HepG2 (cell line): ENCODE data around the gene ATP11A. TPM values are rescaled to one million over a fixed set of nuclear protein-coding genes. Genes with fewer than 3 reads are reported as not detected.

Source experiments
- ATF5 ChIP-seq: sonication (generic); formaldehyde crosslinking; IDR thresholded peaks from 2 replicates; pipeline ENCODE4 v1.4.0; 2020; ENCODE audit warnings: mild to moderate bottlenecking, low read depth, missing genetic modification reagents
- BCLAF1 ChIP-seq: fragments of 450-650 bp; IDR thresholded peaks from 2 replicates; pipeline ENCODE4 v1.6.1; 2017; ENCODE audit warnings: mild to moderate bottlenecking
- IRF9 ChIP-seq: sonication (generic); formaldehyde crosslinking; IDR thresholded peaks from 2 replicates; pipeline ENCODE4 v1.8.0; 2022; ENCODE audit warnings: missing genetic modification reagents, mild to moderate bottlenecking, borderline replicate concordance
- MAFF ChIP-seq: IDR thresholded peaks from 2 replicates; pipeline ENCODE4 v1.6.1; 2011; ENCODE audit warnings: low read depth, low read length, improper control_type of control experiment
- PTBP1 ChIP-seq: fragments of 200-400 bp; formaldehyde crosslinking; IDR thresholded peaks from 2 replicates; pipeline ENCODE4 v1.6.1; 2018; ENCODE audit warnings: low read length, low read depth; ENCODE audit not compliant: poor library complexity, severe bottlenecking
- RCOR2 ChIP-seq: IDR thresholded peaks from 2 replicates; pipeline ENCODE4 v1.6.1; 2016; ENCODE audit warnings: missing biosample characterization, missing genetic modification reagents
- SRF ChIP-seq: IDR thresholded peaks from 2 replicates; pipeline ENCODE4 v1.6.1; 2011; ENCODE audit warnings: mild to moderate bottlenecking, low read depth, low read length, moderate library complexity
- ZNF574 ChIP-seq: sonication (generic); formaldehyde crosslinking; IDR thresholded peaks from 2 replicates; pipeline ENCODE4 v1.4.0; 2020; ENCODE audit warnings: missing genetic modification reagents
- ZNF879 ChIP-seq: sonication (generic); formaldehyde crosslinking; IDR thresholded peaks from 2 replicates; pipeline ENCODE4 v1.8.1; 2023; ENCODE audit warnings: missing genetic modification reagents
- polyA plus RNA-seq, 8 experiments: library from polyadenylated mRNA; depleted of rRNA in 3 of 8; stranded (reverse) in 7 of 8; unstranded in 1 of 8; fragments of >200 nt; fragmentation: Illumina TruSeq in 4 of 8; extraction: Trizol in 4 of 8; gene quantifications; 2 replicates each; pipeline versions ENCODE4 v1.2.1 to v1.2.3, GENCODE V29; 2011 to 2016; ENCODE audit warnings: low read depth in 4 of 8, missing spikeins in 1 of 8, mixed read lengths in 1 of 8; ENCODE audit not compliant: insufficient read depth in 1 of 8
- total RNA-seq, 5 experiments: library from RNA; depleted of rRNA; stranded (reverse); fragments of >200 nt; fragmentation: Illumina TruSeq; extraction: Trizol; gene quantifications; 2 replicates each; pipeline ENCODE4 v1.2.3, GENCODE V29; 2016; ENCODE audit warnings: low read depth in 1 of 5
- TF ChIP-seq, protein P1 (sequence below): sonication (generic); formaldehyde crosslinking; IDR thresholded peaks from 2 replicates; pipeline ENCODE4 v1.4.0; 2020; ENCODE audit warnings: low read depth, mild to moderate bottlenecking, missing genetic modification reagents
- TF ChIP-seq, protein P2 (sequence below): sonication (generic); formaldehyde crosslinking; IDR thresholded peaks from 2 replicates; pipeline ENCODE4 v1.8.0; 2022; ENCODE audit warnings: missing genetic modification reagents, mild to moderate bottlenecking, inconsistent platforms, borderline replicate concordance
- TF ChIP-seq, protein P3 (sequence below), 2 experiments: IDR thresholded peaks; 2 replicates each; pipeline ENCODE4 v1.6.1; 2011 to 2012; ENCODE audit warnings: low read length in 2 of 2, borderline replicate concordance in 1 of 2, low read depth in 1 of 2, mild to moderate bottlenecking in 1 of 2, moderate library complexity in 1 of 2

Gene ATP11A
- total and polyA plus RNA-seq, 2 of the 13 experiments (the other 11 are each of a cell fraction or from before 2014, with no cell fraction given): 18.4 to 20.1 TPM

GRCh38 chr13:112905990-112906641 lies 216.3 kb downstream of the ATP11A start (continued):
- TF ChIP-seq ZNF574 (CRISPR knock-in tag) (no peak), BCLAF1 (no peak), PTBP1 (no peak), SRF (no peak), ZNF879 (CRISPR knock-in tag) (no peak), ATF5 (CRISPR knock-in tag) (no peak), MAFF (no peak), RCOR2 (CRISPR knock-in tag) (no peak; the same call in 1 of the 2 replicates), IRF9 (CRISPR knock-in tag) (no peak)
- TF ChIP-seq, protein P1, sequence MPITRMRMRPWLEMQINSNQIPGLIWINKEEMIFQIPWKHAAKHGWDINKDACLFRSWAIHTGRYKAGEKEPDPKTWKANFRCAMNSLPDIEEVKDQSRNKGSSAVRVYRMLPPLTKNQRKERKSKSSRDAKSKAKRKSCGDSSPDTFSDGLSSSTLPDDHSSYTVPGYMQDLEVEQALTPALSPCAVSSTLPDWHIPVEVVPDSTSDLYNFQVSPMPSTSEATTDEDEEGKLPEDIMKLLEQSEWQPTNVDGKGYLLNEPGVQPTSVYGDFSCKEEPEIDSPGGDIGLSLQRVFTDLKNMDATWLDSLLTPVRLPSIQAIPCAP: no peak
- TF ChIP-seq, protein P2, sequence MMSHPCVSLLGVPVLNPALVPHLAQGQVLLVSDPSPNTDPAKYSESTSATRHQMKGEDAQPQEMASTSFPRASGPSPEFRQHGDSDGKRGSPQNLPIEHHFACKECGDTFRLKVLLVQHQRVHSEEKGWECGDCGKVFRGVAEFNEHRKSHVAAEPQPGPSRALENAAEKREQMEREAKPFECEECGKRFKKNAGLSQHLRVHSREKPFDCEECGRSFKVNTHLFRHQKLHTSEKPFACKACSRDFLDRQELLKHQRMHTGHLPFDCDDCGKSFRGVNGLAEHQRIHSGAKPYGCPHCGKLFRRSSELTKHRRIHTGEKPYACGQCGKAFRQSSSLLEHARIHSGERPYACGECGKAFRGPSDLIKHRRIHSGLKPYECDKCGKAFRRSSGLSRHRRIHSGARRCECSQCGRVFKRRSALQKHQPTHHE (CRISPR knock-in tag): no peak
- TF ChIP-seq, protein P3, sequence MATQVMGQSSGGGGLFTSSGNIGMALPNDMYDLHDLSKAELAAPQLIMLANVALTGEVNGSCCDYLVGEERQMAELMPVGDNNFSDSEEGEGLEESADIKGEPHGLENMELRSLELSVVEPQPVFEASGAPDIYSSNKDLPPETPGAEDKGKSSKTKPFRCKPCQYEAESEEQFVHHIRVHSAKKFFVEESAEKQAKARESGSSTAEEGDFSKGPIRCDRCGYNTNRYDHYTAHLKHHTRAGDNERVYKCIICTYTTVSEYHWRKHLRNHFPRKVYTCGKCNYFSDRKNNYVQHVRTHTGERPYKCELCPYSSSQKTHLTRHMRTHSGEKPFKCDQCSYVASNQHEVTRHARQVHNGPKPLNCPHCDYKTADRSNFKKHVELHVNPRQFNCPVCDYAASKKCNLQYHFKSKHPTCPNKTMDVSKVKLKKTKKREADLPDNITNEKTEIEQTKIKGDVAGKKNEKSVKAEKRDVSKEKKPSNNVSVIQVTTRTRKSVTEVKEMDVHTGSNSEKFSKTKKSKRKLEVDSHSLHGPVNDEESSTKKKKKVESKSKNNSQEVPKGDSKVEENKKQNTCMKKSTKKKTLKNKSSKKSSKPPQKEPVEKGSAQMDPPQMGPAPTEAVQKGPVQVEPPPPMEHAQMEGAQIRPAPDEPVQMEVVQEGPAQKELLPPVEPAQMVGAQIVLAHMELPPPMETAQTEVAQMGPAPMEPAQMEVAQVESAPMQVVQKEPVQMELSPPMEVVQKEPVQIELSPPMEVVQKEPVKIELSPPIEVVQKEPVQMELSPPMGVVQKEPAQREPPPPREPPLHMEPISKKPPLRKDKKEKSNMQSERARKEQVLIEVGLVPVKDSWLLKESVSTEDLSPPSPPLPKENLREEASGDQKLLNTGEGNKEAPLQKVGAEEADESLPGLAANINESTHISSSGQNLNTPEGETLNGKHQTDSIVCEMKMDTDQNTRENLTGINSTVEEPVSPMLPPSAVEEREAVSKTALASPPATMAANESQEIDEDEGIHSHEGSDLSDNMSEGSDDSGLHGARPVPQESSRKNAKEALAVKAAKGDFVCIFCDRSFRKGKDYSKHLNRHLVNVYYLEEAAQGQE (IDR thresholded peaks at IDR 0.05; ENCODE audit: borderline replicate concordance in 1 of 2, low read depth in 1 of 2, low read length in 2 of 2): no peak
